Cardiac muscle cell (in vitro differentiated cells and primary cell): ENCODE results near the gene KRT17. TPM values are rescaled to one million over a fixed set of nuclear protein-coding genes. Genes with fewer than 3 reads are reported as not detected.
"Not testable (repeated sequence)": the region's sequence is repeated elsewhere in the genome, so short reads cannot be mapped to it uniquely, and the experiment has no call there.

ENCODE experiments used
- DNase-seq, 2 donors: peaks; one replicate each; pipeline versions ENCODE4 v3.0.0 to v3.0.0-alpha.2; 2010 to 2017; ENCODE audit warnings: low read depth in 1 of 2, low spot score in 1 of 2
- H3K27ac ChIP-seq: fragments of 200-600 bp; sonication (generic); 2 replicates; pipeline ENCODE4 v1.5.1; 2016
- H3K27me3 ChIP-seq: fragments of 200-600 bp; sonication (generic); 2 replicates; pipeline ENCODE4 v1.6.0; 2016; ENCODE audit warnings: control low read depth
- H3K36me3 ChIP-seq: fragments of 200-600 bp; sonication (generic); 2 replicates; pipeline ENCODE4 v1.5.1; 2016; ENCODE audit warnings: control low read depth
- H3K4me1 ChIP-seq: fragments of 200-600 bp; sonication (generic); 2 replicates; pipeline ENCODE4 v1.8.1; 2017; ENCODE audit warnings: low read depth, mild to moderate bottlenecking, mixed run types
- H3K4me3 ChIP-seq: fragments of 200-600 bp; sonication (generic); 2 replicates; pipeline ENCODE4 v1.5.1; 2016; ENCODE audit warnings: mild to moderate bottlenecking
- H3K9me3 ChIP-seq: fragments of 200-600 bp; sonication (generic); 2 replicates; pipeline ENCODE4 v1.5.1; 2017; ENCODE audit warnings: low read depth, mild to moderate bottlenecking, control low read depth
- polyA plus RNA-seq: library from polyadenylated mRNA; unstranded; fragments of >200 nt; fragmentation: Nextera tagmentation; extraction: Ambion mirVana; gene quantifications from 2 replicates; pipeline ENCODE4 v1.2.1, GENCODE V29; 2016
- total RNA-seq: library from RNA; depleted of rRNA; stranded (reverse); fragments of >200 nt; gene quantifications from 2 replicates; pipeline ENCODE4 v1.2.3, GENCODE V29; 2016
- TF ChIP-seq, protein P1 (sequence below): IDR thresholded peaks from 2 replicates; pipeline ENCODE4 v1.5.1; 2012; ENCODE audit warnings: low read depth, mild to moderate bottlenecking, low read length

The KRT17 gene
- total and polyA plus RNA-seq, 2 experiments from 2014 or later, result 1.2 TPM; not detected in 1

GRCh38 chr17:41617698-41618097 is 6.7 kb downstream of the KRT17 start:
- Histone ChIP-seq H3K27ac (no peak overlapping the region), H3K9me3 (no peaks in the 10 kb centered on the region), H3K4me3 (no peak overlapping the region), H3K36me3 (no peaks in the 10 kb centered on the region), H3K27me3 (no peaks in the 10 kb centered on the region), H3K4me1 (peaks cover 5% of the 10 kb centered on the region)
- TF ChIP-seq, protein P1, sequence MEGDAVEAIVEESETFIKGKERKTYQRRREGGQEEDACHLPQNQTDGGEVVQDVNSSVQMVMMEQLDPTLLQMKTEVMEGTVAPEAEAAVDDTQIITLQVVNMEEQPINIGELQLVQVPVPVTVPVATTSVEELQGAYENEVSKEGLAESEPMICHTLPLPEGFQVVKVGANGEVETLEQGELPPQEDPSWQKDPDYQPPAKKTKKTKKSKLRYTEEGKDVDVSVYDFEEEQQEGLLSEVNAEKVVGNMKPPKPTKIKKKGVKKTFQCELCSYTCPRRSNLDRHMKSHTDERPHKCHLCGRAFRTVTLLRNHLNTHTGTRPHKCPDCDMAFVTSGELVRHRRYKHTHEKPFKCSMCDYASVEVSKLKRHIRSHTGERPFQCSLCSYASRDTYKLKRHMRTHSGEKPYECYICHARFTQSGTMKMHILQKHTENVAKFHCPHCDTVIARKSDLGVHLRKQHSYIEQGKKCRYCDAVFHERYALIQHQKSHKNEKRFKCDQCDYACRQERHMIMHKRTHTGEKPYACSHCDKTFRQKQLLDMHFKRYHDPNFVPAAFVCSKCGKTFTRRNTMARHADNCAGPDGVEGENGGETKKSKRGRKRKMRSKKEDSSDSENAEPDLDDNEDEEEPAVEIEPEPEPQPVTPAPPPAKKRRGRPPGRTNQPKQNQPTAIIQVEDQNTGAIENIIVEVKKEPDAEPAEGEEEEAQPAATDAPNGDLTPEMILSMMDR, result no peak
- DNase-seq, result no peak

DNA sequence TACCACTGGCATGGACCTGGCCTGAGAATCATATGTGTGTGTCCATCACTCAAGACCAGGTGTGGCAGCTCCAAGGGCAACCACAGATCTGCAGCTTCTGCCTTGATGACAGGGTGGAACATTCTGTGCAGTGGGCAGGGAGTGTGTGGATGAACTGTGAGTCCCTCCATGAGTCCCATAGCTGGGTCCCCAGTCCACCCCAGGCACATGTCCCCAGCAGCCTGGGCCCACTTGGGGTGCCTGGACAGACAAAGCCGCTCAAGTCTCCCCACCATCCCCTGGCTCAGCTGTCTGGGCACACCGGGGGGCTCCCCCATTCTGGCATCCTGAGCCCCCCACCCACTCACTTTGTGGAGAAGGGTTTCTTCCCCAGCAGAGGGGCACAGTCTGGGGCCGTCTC is 7.2 kb downstream of the KRT17 start:
- H3K27ac ChIP-seq, result no peak overlapping the region
- no peak overlapping the region for H3K4me3 ChIP-seq
- H3K4me1 ChIP-seq, result peaks cover 5% of the 10 kb centered on the region
- DNase-seq, result no peak
- H3K36me3 ChIP-seq, result no peaks in the 10 kb centered on the region
- no peaks in the 10 kb centered on the region for H3K27me3 ChIP-seq
- TF ChIP-seq, protein P1, result no peak
- no peaks in the 10 kb centered on the region for H3K9me3 ChIP-seq

GRCh38 chr17:41616486-41616885 is 7.9 kb downstream of the KRT17 start:
- DNase-seq, result not testable (repeated sequence)

GRCh38 chr17:41615454-41615853 is 8.9 kb downstream of the KRT17 start:
- TF ChIP-seq, protein P1, result no peak
- H3K27me3 ChIP-seq, result no peaks in the 10 kb centered on the region
- no peak for DNase-seq
- H3K27ac ChIP-seq, result no peak overlapping the region
- no peak overlapping the region for H3K4me3 ChIP-seq
- peaks cover 5% of the 10 kb centered on the region for H3K4me1 ChIP-seq
- no peaks in the 10 kb centered on the region for H3K9me3 ChIP-seq
- no peaks in the 10 kb centered on the region for H3K36me3 ChIP-seq

More at GRCh38 chr17:41616486-41616885, 7.9 kb downstream of the KRT17 start:
- not testable (repeated sequence) for H3K4me1 ChIP-seq, H3K4me3 ChIP-seq, H3K36me3 ChIP-seq, H3K27ac ChIP-seq, H3K9me3 ChIP-seq, H3K27me3 ChIP-seq

DNA sequence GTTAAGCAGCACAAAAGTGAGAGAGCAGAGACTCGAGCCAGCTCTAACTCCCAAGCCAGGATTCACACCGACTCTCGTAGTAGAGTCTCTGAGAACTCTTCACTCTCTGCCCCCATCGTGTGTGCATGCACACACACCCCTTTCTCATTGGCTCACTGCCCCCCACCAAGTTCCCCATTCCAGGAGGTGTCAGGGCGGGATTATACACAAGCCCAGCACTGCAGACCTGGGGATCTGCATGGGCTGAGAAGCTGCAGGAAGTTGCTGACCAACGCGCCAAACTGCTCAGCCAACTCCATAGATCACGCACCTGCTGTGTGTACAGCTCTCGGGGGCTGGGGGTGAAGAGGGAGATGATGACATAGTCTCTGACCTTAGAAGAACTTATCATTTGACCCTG is 9.6 kb downstream of the KRT17 start:
- not testable (repeated sequence) for H3K9me3 ChIP-seq, H3K27ac ChIP-seq, DNase-seq, H3K36me3 ChIP-seq, H3K4me1 ChIP-seq, H3K27me3 ChIP-seq, H3K4me3 ChIP-seq

- no peak for DNase-seq
Measured at GRCh38 chr17:41614098-41614497, 10.3 kb downstream of the KRT17 start.

More at GRCh38 chr17:41614098-41614497, 10.3 kb downstream of the KRT17 start:
- H3K9me3 ChIP-seq, result no peaks in the 10 kb centered on the region
- H3K36me3 ChIP-seq, result no peaks in the 10 kb centered on the region
- H3K4me1 ChIP-seq, result peaks cover 5% of the 10 kb centered on the region
- H3K4me3 ChIP-seq, result no peak overlapping the region
- H3K27me3 ChIP-seq, result no peaks in the 10 kb centered on the region
- H3K27ac ChIP-seq, result no peak overlapping the region
- TF ChIP-seq, protein P1, result no peak
